H9 (cell line): ENCODE results near the gene ETNPPL. TPM values are rescaled to one million over a fixed set of nuclear protein-coding genes. Genes with fewer than 3 reads are reported as not detected.

Source experiments
- DNase-seq: peaks from one replicate; pipeline ENCODE4 v3.0.0-alpha.2; 2017
- H2AFZ ChIP-seq: one replicate; pipeline ENCODE4 v1.6.1; 2013; ENCODE audit warnings: mild to moderate bottlenecking, low read length, control low read depth, moderate library complexity
- H2AK5ac ChIP-seq: 2 replicates; pipeline ENCODE4 v1.6.1; 2013; ENCODE audit warnings: low read length, control low read depth, mixed read lengths; ENCODE audit not compliant: insufficient read length
- H2BK120ac ChIP-seq: one replicate; pipeline ENCODE4 v1.6.1; 2013; ENCODE audit warnings: low read depth, mild to moderate bottlenecking, low read length, control low read depth, inconsistent platforms; ENCODE audit not compliant: poor library complexity, severe bottlenecking
- H2BK12ac ChIP-seq: 2 replicates; pipeline ENCODE4 v1.6.1; 2013; ENCODE audit warnings: low read length, control low read depth, mixed read lengths, low read depth; ENCODE audit not compliant: insufficient read length
- H2BK15ac ChIP-seq: 2 replicates; pipeline ENCODE4 v1.6.1; 2013; ENCODE audit warnings: low read depth, low read length, control low read depth
- H2BK20ac ChIP-seq: one replicate; pipeline ENCODE4 v1.6.1; 2013; ENCODE audit warnings: low read depth, mild to moderate bottlenecking, low read length, control low read depth, inconsistent platforms; ENCODE audit not compliant: poor library complexity, severe bottlenecking
- H2BK5ac ChIP-seq: 2 replicates; pipeline ENCODE4 v1.6.1; 2013; ENCODE audit warnings: low read length, control low read depth, mixed read lengths; ENCODE audit not compliant: insufficient read length
- H3K14ac ChIP-seq: 2 replicates; pipeline ENCODE4 v1.6.1; 2013; ENCODE audit warnings: low read length, control low read depth; ENCODE audit not compliant: insufficient read depth
- H3K18ac ChIP-seq: 2 replicates; pipeline ENCODE4 v1.6.1; 2013; ENCODE audit warnings: low read depth, mild to moderate bottlenecking, mixed read lengths, low read length, control low read depth; ENCODE audit not compliant: insufficient read length
- H3K23ac ChIP-seq: 2 replicates; pipeline ENCODE4 v1.6.1; 2013; ENCODE audit warnings: low read length, control low read depth, mixed read lengths, low read depth; ENCODE audit not compliant: insufficient read length
- H3K23me2 ChIP-seq: 2 replicates; pipeline ENCODE4 v1.6.1; 2013; ENCODE audit warnings: low read depth, mild to moderate bottlenecking, mixed read lengths, low read length, control low read depth; ENCODE audit not compliant: insufficient read length, poor library complexity, severe bottlenecking
- H3K27ac ChIP-seq: 2 replicates; pipeline ENCODE4 v1.5.1; 2013; ENCODE audit warnings: low read length, control low read depth, mixed read lengths, low read depth; ENCODE audit not compliant: insufficient read length
- H3K27me3 ChIP-seq: 2 replicates; pipeline ENCODE4 v1.6.1; 2013; ENCODE audit warnings: low read length, control low read depth, inconsistent platforms; ENCODE audit not compliant: insufficient read depth
- H3K4ac ChIP-seq: 2 replicates; pipeline ENCODE4 v1.6.1; 2013; ENCODE audit warnings: low read depth, mild to moderate bottlenecking, control low read depth, inconsistent platforms, low read length, moderate library complexity
- H3K4me1 ChIP-seq: 2 replicates; pipeline ENCODE4 v1.6.1; 2013; ENCODE audit warnings: low read length, control low read depth, inconsistent platforms; ENCODE audit not compliant: insufficient read depth
- H3K4me2 ChIP-seq: 2 replicates; pipeline ENCODE4 v1.6.1; 2013; ENCODE audit warnings: low read length, control low read depth, mixed read lengths; ENCODE audit not compliant: insufficient read length, insufficient read depth
- H3K56ac ChIP-seq: 2 replicates; pipeline ENCODE4 v1.6.1; 2013; ENCODE audit warnings: low read depth, mild to moderate bottlenecking, mixed read lengths, low read length, control low read depth; ENCODE audit not compliant: insufficient read length
- H3K79me1 ChIP-seq: 2 replicates; pipeline ENCODE4 v1.6.1; 2013; ENCODE audit warnings: low read depth, mild to moderate bottlenecking, moderate library complexity, low read length, control low read depth, inconsistent platforms; ENCODE audit not compliant: insufficient read depth, poor library complexity, severe bottlenecking
- H3K79me2 ChIP-seq: 2 replicates; pipeline ENCODE4 v1.6.1; 2013; ENCODE audit warnings: low read length, control low read depth, inconsistent platforms; ENCODE audit not compliant: insufficient read depth
- H3K9ac ChIP-seq: 2 replicates; pipeline ENCODE4 v1.6.1; 2013; ENCODE audit warnings: low read length, control low read depth, mixed read lengths; ENCODE audit not compliant: insufficient read length; ENCODE audit errors: extremely low read depth
- H3K9me3 ChIP-seq: one replicate; pipeline ENCODE4 v1.6.1; 2013; ENCODE audit warnings: low read depth, low read length, inconsistent platforms; ENCODE audit not compliant: control insufficient read depth
- H3T11ph ChIP-seq: one replicate; pipeline ENCODE4 v1.6.1; 2013; ENCODE audit warnings: mild to moderate bottlenecking, low read length, control low read depth, inconsistent platforms
- H4K20me1 ChIP-seq: one replicate; pipeline ENCODE4 v1.6.1; 2013; ENCODE audit not compliant: control insufficient read depth, insufficient read length, insufficient read depth
- H4K5ac ChIP-seq: 2 replicates; pipeline ENCODE4 v1.6.1; 2013; ENCODE audit warnings: low read depth, mild to moderate bottlenecking, mixed read lengths, low read length, control low read depth; ENCODE audit not compliant: insufficient read length
- H4K8ac ChIP-seq: replicated peaks from 2 replicates; pipeline ENCODE4 v1.6.1; 2013; ENCODE audit warnings: low read length, control low read depth, mixed read lengths, low read depth; ENCODE audit not compliant: insufficient read length
- H4K91ac ChIP-seq: 2 replicates; pipeline ENCODE4 v1.6.1; 2013; ENCODE audit warnings: low read depth, mild to moderate bottlenecking, moderate library complexity, mixed read lengths, low read length, control low read depth; ENCODE audit not compliant: insufficient read length
- H3K27ac Mint-ChIP-seq, 3 experiments: 2 replicates in 2 of 3; 3 replicates in 1 of 3; pipeline ENCODE4 v1.8.0; 2020 to 2021; ENCODE audit warnings: mixed read lengths in 3 of 3, mild to moderate bottlenecking in 1 of 3, moderate library complexity in 1 of 3
- H3K27me3 Mint-ChIP-seq: 2 replicates; pipeline ENCODE4 v1.8.0; 2021; ENCODE audit warnings: low read depth, mild to moderate bottlenecking, moderate library complexity, mixed read lengths
- H3K36me3 Mint-ChIP-seq, 3 experiments: 2 replicates in 2 of 3; 3 replicates in 1 of 3; pipeline ENCODE4 v1.8.0; 2020 to 2021; ENCODE audit warnings: low read depth in 3 of 3, mixed read lengths in 3 of 3; ENCODE audit not compliant: insufficient read depth in 1 of 3
- H3K4me1 Mint-ChIP-seq, 2 experiments: 2 replicates each; pipeline ENCODE4 v1.8.0; 2020; ENCODE audit warnings: mixed read lengths in 2 of 2
- H3K4me3 Mint-ChIP-seq, 2 experiments: 2 replicates in 1 of 2; 3 replicates in 1 of 2; pipeline ENCODE4 v1.8.0; 2020 to 2021; ENCODE audit warnings: mild to moderate bottlenecking in 2 of 2, mixed read lengths in 2 of 2, moderate library complexity in 1 of 2
- H3K9me3 Mint-ChIP-seq, 2 experiments: 2 replicates in 1 of 2; 3 replicates in 1 of 2; pipeline ENCODE4 v1.8.0; 2020; ENCODE audit warnings: mild to moderate bottlenecking in 2 of 2, mixed read lengths in 2 of 2, moderate library complexity in 1 of 2
- WGBS: extraction: QIAGEN DNeasy Blood & Tissue Kit; methylation state at CpG from one replicate; pipeline ENCODE4 v1.1.7; 2013; ENCODE audit warnings: missing lambda C conversion rate, low lambda C conversion rate, mixed read lengths; ENCODE audit not compliant: insufficient read length; ENCODE audit errors: extremely low coverage; 5-methylcytosine and 5-hydroxymethylcytosine counted together
- total RNA-seq: library from RNA; stranded (reverse); gene quantifications from 2 replicates; pipeline ENCODE4 v1.2.1, GENCODE V29; 2021
- TF ChIP-seq, protein P1 (sequence below): fragments of 200-600 bp; sonication (generic); conservative IDR thresholded peaks from 3 replicates; pipeline ENCODE4 v1.8.0; 2021; ENCODE audit warnings: antibody characterized with exemption, mild to moderate bottlenecking

Gene ETNPPL
- total RNA-seq, 1 experiment from 2014 or later = 1.3 TPM

GRCh38 chr4:108742451-108743420 lies 20.1 kb downstream of the ETNPPL start:
- Histone ChIP-seq H3K14ac (no peak overlapping the region), H4K8ac (no peak overlapping the region), H2BK12ac (no peak overlapping the region), H3K79me1 (no peaks in the 10 kb centered on the region), H3K4me1 (no peaks in the 10 kb centered on the region), H2BK120ac (no peak overlapping the region), H3K23ac (no peak overlapping the region), H3T11ph (no peak overlapping the region), H3K9ac (no peak overlapping the region), H3K4me2 (no peak overlapping the region), H3K9me3 (no peaks in the 10 kb centered on the region), H2AFZ (no peak overlapping the region), H3K79me2 (no peaks in the 10 kb centered on the region), H2BK20ac (no peak overlapping the region), H3K27ac (no peak overlapping the region), H2AK5ac (no peak overlapping the region), H3K4ac (no peak overlapping the region), H3K27me3 (no peaks in the 10 kb centered on the region), H4K91ac (no peak overlapping the region), H2BK15ac (no peak overlapping the region), H4K20me1 (no peaks in the 10 kb centered on the region), H3K18ac (no peak overlapping the region), H4K5ac (no peak overlapping the region), H3K23me2 (no peaks in the 10 kb centered on the region), H3K56ac (no peak overlapping the region), H2BK5ac (no peak overlapping the region)
- DNase-seq = peak; percentile 37
- Mint-ChIP-seq H3K4me1 (no peaks in the 10 kb centered on the region), H3K4me3 (no peak overlapping the region), H3K36me3 (no peaks in the 10 kb centered on the region), H3K27me3 (no peaks in the 10 kb centered on the region), H3K27ac (no peak overlapping the region), H3K9me3 (no peaks in the 10 kb centered on the region)
- WGBS = no CpG with 5 or more reads among the region's 13 CpGs
- TF ChIP-seq, protein P1, sequence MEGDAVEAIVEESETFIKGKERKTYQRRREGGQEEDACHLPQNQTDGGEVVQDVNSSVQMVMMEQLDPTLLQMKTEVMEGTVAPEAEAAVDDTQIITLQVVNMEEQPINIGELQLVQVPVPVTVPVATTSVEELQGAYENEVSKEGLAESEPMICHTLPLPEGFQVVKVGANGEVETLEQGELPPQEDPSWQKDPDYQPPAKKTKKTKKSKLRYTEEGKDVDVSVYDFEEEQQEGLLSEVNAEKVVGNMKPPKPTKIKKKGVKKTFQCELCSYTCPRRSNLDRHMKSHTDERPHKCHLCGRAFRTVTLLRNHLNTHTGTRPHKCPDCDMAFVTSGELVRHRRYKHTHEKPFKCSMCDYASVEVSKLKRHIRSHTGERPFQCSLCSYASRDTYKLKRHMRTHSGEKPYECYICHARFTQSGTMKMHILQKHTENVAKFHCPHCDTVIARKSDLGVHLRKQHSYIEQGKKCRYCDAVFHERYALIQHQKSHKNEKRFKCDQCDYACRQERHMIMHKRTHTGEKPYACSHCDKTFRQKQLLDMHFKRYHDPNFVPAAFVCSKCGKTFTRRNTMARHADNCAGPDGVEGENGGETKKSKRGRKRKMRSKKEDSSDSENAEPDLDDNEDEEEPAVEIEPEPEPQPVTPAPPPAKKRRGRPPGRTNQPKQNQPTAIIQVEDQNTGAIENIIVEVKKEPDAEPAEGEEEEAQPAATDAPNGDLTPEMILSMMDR = peak; percentile 50; the same call in 2 of the 3 replicates
